K562 treated with DMSO at 1 percent for 12 hours (cell line): Measurements from ENCODE around the gene TRABD. TPM values are rescaled to one million over a fixed set of nuclear protein-coding genes. Genes with fewer than 3 reads are reported as not detected.

Experiments used
- total RNA-seq: library from RNA; unstranded; fragments of 300-600 nt; gene quantifications from 2 replicates; pipeline ENCODE4 v1.2.3, GENCODE V29; 2022; ENCODE audit not compliant: insufficient read depth

Gene TRABD, protein sequence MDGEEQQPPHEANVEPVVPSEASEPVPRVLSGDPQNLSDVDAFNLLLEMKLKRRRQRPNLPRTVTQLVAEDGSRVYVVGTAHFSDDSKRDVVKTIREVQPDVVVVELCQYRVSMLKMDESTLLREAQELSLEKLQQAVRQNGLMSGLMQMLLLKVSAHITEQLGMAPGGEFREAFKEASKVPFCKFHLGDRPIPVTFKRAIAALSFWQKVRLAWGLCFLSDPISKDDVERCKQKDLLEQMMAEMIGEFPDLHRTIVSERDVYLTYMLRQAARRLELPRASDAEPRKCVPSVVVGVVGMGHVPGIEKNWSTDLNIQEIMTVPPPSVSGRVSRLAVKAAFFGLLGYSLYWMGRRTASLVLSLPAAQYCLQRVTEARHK
- total RNA-seq = 47.8 and 54.8 TPM in 2 replicates

GRCh38 chr22:50185375-50186087 lies at the start of gene TRABD:
TSS of gene TRABD (plus strand) at chr22:50185913. CDS start at chr22:50193061, 7,148 bp downstream.

DNA sequence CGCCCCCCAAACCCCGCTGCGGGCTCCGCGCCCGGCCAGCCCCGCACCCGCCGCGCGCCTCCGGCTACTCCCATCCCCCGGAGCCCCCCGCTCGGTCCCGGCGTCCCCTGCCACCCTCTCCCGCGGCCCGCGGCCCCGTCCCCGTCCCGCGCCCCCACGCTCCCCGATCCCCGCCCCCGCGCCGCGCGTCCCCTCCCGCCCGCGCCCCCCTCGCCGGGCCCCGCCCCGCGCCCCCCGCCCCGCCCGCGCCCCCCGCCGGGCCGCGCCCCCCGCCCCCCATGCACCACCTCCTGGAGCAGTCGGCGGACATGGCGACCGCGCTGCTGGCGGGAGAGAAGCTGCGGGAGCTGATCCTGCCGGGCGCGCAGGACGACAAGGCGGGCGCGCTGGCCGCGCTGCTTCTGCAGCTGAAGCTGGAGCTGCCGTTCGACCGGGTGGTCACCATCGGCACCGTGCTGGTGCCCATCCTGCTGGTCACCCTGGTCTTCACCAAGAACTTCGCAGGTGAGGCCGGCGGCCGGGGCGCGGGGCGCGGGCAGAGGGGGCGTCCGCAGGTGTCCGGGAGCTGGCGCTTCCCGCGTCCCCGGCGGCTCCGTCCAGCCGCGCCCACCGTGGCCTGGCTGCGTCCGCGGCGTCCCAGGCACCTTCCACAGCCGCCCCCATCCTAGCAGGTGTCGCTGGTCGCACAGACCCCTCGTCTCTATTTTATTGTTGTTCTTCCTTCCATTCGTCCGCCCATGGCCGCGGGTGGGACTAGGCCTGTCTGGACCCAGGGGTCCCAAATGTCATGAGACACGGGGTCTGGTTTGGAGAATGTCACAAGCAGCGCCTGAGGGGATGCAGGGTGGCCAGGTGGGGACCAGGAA lies 15.0 kb upstream of the TRABD start, which contains the start of gene PANX2:
Gene PANX2 (plus strand): TSS at position 279 of the 866 bp plus-strand sequence. CDS start 0 bp downstream, at position 279.

DNA sequence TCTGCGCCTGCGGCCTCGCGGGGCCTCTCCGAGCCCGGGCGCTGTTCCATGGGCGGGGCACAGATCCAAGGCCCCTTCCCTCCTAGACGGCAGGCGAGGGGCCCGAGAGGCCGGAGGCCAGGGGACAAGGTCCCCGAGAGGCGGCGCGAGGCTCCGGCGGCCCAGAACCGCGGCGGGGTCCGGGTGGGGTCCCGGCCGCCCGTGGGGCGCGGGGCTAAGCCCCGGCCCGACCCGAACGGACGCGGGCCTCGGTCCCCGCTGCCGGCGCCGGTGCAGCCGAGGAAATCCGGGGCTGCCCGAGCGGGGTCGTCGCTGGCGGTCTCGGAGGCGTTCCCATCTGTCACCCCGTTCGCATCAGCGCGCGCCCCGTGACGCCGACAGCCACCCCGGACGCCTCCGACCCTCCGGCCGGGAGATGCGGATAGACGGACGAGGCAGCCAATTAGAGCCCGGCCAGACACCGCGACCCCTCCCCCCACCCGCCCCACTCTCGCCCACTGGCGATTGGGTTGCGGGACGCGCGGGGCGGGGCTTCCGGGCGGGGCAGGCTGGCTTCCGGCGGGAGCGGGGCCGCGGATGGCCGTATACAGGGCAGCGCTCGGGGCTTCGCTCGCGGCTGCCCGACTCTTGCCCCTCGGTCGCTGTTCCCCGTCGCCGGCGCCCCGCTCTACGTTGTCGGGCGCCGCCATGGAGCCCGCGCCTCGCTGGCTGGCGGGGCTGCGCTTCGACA lies 14.9 kb downstream of the TRABD start, which contains the start of gene SELENOO:
Gene SELENOO (plus strand): TSS at position 551 of the 730 bp plus-strand sequence. CDS start 26 bp downstream, at position 577.

GRCh38 chr22:50244420-50245213 lies 58.9 kb downstream of the TRABD start, which contains the start of gene TUBGCP6:
TSS of gene TUBGCP6 (minus strand) at chr22:50245023. CDS start at chr22:50244459, 564 bp downstream.

Other genes with a start within 250 kb of the TRABD start
- 74.3 and 74.5 TPM in 2 replicates for gene PIM3, start 225.1 kb upstream of the TRABD start, total RNA-seq
- 0.16 TPM in 1 of 2 replicates, not detected in the other for gene IL17REL, start 173.1 kb upstream of the TRABD start, total RNA-seq
- gene TTLL8, start 127.6 kb upstream of the TRABD start, total RNA-seq = not detected in 2 replicates
- 0.69 and 0.74 TPM in 2 replicates for gene MLC1, start 100.5 kb upstream of the TRABD start, total RNA-seq
- 1.1 TPM in 1 of 2 replicates, not detected in the other for gene MOV10L1, start 95.9 kb upstream of the TRABD start, total RNA-seq
- gene PANX2, start 15.2 kb upstream of the TRABD start, total RNA-seq = 22.8 and 30.2 TPM in 2 replicates
- 31.2 and 31.8 TPM in 2 replicates for gene SELENOO, start 15.1 kb downstream of the TRABD start, total RNA-seq
- gene TUBGCP6, start 59.1 kb downstream of the TRABD start, total RNA-seq = 10.2 and 28.1 TPM in 2 replicates
- gene HDAC10, start 65.4 kb downstream of the TRABD start, total RNA-seq = 20.5 and 35.8 TPM in 2 replicates
- gene MAPK12, start 75.8 kb downstream of the TRABD start, total RNA-seq = 18.9 and 24.6 TPM in 2 replicates
- 3.8 and 5.0 TPM in 2 replicates for gene MAPK11, start 84.5 kb downstream of the TRABD start, total RNA-seq
- 18.4 and 33.9 TPM in 2 replicates for gene PLXNB2, start 121.7 kb downstream of the TRABD start, total RNA-seq
- gene DENND6B, start 141.1 kb downstream of the TRABD start, total RNA-seq = 1.6 and 2.8 TPM in 2 replicates
- gene PPP6R2, start 157.4 kb downstream of the TRABD start, total RNA-seq = 41.2 and 53.8 TPM in 2 replicates